Motor neuron (in vitro differentiated cells): ENCODE measurements around the gene MGAT5. TPM values are rescaled to one million over a fixed set of nuclear protein-coding genes. Genes with fewer than 3 reads are reported as not detected.

Experiments used
- ATAC-seq, 8 experiments: fragments of 200-7000 bp; cut with Tn5 transposase; replicated peaks in 6 of 8; 2 replicates each; pipeline ENCODE4 v1.8.0; 2021; ENCODE audit warnings: mild to moderate bottlenecking in 8 of 8, moderate library complexity in 8 of 8
- H3K27ac ChIP-seq, 2 donors: fragments of 250-450 bp; sonication (Bioruptor Pico); 2 replicates each; pipeline ENCODE4 v1.9.0; 2021; ENCODE audit warnings: antibody characterized with exemption in 2 of 2, mild to moderate bottlenecking in 2 of 2, moderate library complexity in 1 of 2
- H3K4me1 ChIP-seq, 2 donors: fragments of 250-450 bp; sonication (Bioruptor Pico); replicated peaks in 1 of 2; 2 replicates each; pipeline ENCODE4 v1.6.1; 2021; ENCODE audit warnings: antibody characterized with exemption in 2 of 2, mild to moderate bottlenecking in 2 of 2, moderate library complexity in 1 of 2
- H3K4me3 ChIP-seq, 5 donors: fragments of 250-450 bp; sonication (Bioruptor Pico); 2 replicates each; pipeline ENCODE4 v1.9.0; 2021; ENCODE audit warnings: antibody characterized with exemption in 5 of 5, mild to moderate bottlenecking in 5 of 5, moderate library complexity in 4 of 5
- WGBS, 10 experiments: fragments of 450-650 bp; shearing (Covaris generic); methylation state at CpG; one replicate each; pipeline ENCODE4 v1.0.0; 2022; 5-methylcytosine and 5-hydroxymethylcytosine counted together
- in situ Hi-C, 9 experiments: fragments of 400-800 bp; cut with MboI; loops; one replicate each; pipeline ENCODE4 v1.15.0; 2021; ENCODE audit warnings: low sequenced_read_pairs in 9 of 9, low pct_unique_long_range_greater_than_20kb in 2 of 9; ENCODE audit not compliant: unreplicated experiment in 9 of 9
- total RNA-seq, 8 experiments: library from RNA; unstranded; fragments of 300-600 nt; gene quantifications; 2 replicates each; pipeline versions ENCODE4 v1.2.3 to v1.2.4, GENCODE V29; 2022

MGAT5 gene
- total RNA-seq, 8 experiments from 2014 or later = 10.3 to 54.4 (median 33.6) TPM

- 50 to 100% (median 94%) methylated on average over 1 of the region's 1 CpG; no CpG with 5 or more reads in 2 of the 10 experiments for WGBS, 10 experiments
- H3K27ac ChIP-seq = no peak overlapping the region
- H3K4me1 ChIP-seq = peaks cover 0 to 15% of the 10 kb centered on the region in 2 donors
- in situ Hi-C loops = loop anchor here in 4 of 9 experiments (25.0 kb wide), 3 partner anchors 120 to 345 kb away; no protein-coding TSS in a partner anchor
- H3K4me3 ChIP-seq = no peak overlapping the region
- ATAC-seq = no peak
Measured at GRCh38 chr2:134232461-134232860, 21.4 kb upstream of the MGAT5 start.

DNA sequence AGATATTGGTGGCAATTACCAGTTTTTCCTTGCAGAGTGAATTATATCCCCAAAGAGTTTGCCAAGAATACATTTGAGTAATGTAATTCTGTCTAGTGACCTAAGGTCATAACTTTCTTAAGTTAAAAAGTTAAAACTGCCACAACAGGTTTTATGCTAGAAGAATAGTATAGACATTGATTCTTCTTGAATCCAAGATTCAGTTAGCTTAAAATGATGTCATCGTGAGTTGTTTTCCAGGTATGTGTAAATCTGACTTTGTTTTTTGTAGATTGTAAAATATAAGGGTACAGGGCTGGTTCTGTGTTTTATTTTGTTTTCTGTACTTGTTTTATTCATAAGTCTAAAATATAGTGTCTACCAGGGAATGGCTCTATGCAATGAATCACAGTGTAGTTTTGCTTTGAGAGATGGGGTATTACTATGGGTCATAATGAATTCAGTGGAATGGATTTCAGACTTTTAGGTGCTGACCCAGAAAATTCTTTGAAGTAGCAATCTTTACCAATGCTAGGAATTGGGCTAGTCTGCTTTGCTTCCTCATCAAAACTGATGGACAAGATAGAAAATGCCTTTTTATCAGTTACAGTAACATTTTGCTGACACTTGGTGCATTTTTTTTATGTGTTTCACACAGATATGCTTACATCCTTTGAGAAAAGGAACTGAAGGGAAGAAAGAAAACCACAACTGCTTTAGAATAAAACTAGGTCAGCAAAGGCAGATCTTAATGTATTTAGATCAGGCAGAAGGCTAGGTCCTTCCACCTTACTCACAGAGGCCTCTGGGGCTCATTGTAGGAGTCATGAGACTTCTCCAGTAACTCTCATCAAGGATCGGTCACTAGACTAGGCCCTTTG lies 20.8 kb upstream of the MGAT5 start:
- H3K4me1 ChIP-seq = peaks cover 0 to 15% of the 10 kb centered on the region in 2 donors
- in situ Hi-C loops = loop anchor here in 4 of 9 experiments (25.0 kb wide), 3 partner anchors 121 to 346 kb away; no protein-coding TSS in a partner anchor
- H3K4me3 ChIP-seq = no peak overlapping the region
- WGBS, 10 experiments = 80 to 100% (median 100%) methylated on average over 1 to 2 of the region's 2 CpGs; no CpG with 5 or more reads in 2 of the 10 experiments
- no peak overlapping the region for H3K27ac ChIP-seq
- ATAC-seq = peak in 1 of 8 experiments; percentile 23

DNA sequence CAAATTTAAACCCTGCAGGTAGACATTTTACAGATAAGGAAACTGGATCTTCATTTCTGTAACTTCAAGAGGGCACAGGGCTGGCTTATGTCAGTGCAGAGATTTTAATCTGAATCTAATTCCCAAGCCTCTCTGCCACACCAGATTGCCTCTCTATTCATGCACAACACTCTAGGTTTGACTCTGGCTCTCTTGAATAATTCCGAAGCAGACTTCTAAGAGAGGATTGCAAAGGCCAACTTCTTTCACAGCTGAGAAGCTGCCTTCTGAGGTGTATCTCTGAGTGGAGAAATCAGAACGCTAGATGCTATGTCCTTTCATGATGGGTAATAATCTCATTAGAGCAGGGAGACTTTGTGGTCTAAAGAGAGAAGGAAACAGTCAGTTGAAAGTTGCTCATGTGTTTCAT lies 20.1 kb upstream of the MGAT5 start:
- Histone ChIP-seq H3K27ac (no peak overlapping the region), H3K4me1 (peaks cover 0 to 15% of the 10 kb centered on the region in 2 donors), H3K4me3 (no peak overlapping the region)
- WGBS, 10 experiments = 67 to 100% (median 94%) methylated on average over 1 to 2 of the region's 2 CpGs; no CpG with 5 or more reads in 5 of the 10 experiments
- in situ Hi-C loops = loop anchor here in 4 of 9 experiments (25.0 kb wide), 3 partner anchors 121 to 346 kb away; no protein-coding TSS in a partner anchor
- ATAC-seq = no peak

DNA sequence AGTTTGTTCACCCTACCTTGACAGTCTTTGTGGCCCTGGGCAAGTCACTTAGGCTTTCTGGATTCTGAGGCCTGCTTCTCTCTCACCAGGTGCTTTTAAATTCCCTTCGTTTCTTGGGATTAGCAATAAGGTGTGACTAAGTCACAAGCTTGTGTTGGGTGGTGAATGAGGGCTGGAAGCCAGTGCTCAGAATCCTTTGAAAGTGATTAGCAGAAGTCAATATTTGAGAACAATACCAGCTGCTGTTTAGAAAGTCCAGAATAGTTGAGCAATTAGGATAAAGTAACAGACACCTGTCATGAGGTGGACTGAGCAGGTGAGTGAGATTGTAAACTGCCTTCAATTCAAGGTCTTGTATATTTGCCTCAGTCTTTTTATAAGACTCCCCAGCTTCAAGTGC lies 19.3 kb upstream of the MGAT5 start:
- in situ Hi-C loops = loop anchor here in 4 of 9 experiments (25.0 kb wide), 3 partner anchors 122 to 347 kb away; no protein-coding TSS in a partner anchor
- 30 to 100% (median 83%) methylated on average over 1 of the region's 1 CpG; no CpG with 5 or more reads in 5 of the 10 experiments for WGBS, 10 experiments
- no peak for ATAC-seq

DNA sequence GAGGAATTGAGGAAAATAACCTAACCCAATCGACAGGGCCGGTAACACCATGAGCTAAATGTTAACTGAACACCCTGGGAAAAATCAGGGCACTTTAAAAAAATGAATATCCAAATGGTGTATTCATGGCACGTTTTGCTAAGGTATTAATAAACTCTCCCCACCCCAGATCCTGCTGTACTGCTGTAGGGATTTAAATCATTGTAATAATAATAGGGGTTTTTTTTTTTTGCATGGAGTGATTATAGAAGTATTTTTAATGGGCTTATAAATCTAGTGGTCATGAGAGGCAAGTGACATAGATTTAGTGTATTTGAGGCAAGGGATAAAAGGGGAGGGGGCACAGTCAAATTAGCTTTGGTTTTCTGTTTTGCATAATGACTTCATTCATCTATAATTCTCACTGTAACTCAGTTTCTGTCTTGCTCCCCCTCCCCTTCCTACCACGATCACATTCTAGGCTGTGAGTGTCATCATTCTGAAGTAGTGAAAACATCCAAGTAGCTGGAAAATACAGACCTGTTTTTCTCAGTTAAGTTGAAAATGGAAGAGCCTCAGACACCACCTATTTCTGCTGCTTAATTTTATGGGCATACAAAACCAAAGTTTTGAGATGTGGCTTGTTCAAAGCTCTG lies 18.2 kb upstream of the MGAT5 start:
- in situ Hi-C loops = loop anchor here in 4 of 9 experiments (25.0 kb wide), 3 partner anchors 123 to 348 kb away; no protein-coding TSS in a partner anchor
- H3K27ac ChIP-seq = no peak overlapping the region
- peaks cover 0 to 20% of the 10 kb centered on the region in 2 donors for H3K4me1 ChIP-seq
- H3K4me3 ChIP-seq = no peak overlapping the region
- WGBS, 10 experiments = 43 to 100% (median 87%) methylated on average over 1 to 4 of the region's 4 CpGs; no CpG with 5 or more reads in 2 of the 10 experiments
- ATAC-seq = peak in 6 of 8 experiments; percentile 36 to 88 (median 61)

More for the DNA sequence above, 19.3 kb upstream of the MGAT5 start:
- Histone ChIP-seq H3K4me3 (no peak overlapping the region), H3K4me1 (peaks cover 0 to 15% of the 10 kb centered on the region in 2 donors), H3K27ac (no peak overlapping the region)

- ATAC-seq = no peak
- Histone ChIP-seq H3K27ac (no peak overlapping the region), H3K4me1 (peaks cover 0 to 21% of the 10 kb centered on the region in 2 donors), H3K4me3 (no peak overlapping the region)
- 80 to 100% (median 95%) methylated on average over 1 to 3 of the region's 3 CpGs; no CpG with 5 or more reads in 7 of the 10 experiments for WGBS, 10 experiments
- in situ Hi-C loops = loop anchor here in 4 of 9 experiments (25.0 kb wide), 3 partner anchors 126 to 351 kb away; no protein-coding TSS in a partner anchor
Measured at GRCh38 chr2:134238371-134238770, 15.5 kb upstream of the MGAT5 start.

DNA sequence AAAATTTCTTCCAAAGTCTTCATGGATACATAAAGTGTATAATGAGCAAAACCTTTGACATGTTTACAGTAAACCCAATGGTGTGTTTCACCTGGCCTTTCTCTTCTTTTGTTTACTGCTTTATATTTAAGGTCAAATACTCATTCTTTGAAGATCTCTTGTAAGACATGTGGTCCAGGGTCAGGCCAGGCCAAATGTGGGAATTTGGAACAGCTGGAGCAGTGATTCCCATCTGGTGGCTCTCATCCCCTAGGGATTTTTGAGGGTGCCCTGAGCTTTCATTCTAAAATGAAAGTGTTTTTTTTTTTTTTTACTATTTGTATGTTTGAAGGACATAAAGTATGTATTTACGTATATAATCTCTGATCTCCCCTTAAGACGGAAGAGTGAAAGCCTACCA lies 13.8 kb upstream of the MGAT5 start:
- H3K4me1 ChIP-seq = peaks cover 5 to 26% of the 10 kb centered on the region in 2 donors
- no peak overlapping the region for H3K27ac ChIP-seq
- ATAC-seq = no peak
- no peak overlapping the region for H3K4me3 ChIP-seq
- 75 to 100% (median 96%) methylated on average over 1 to 2 of the region's 2 CpGs; no CpG with 5 or more reads in 3 of the 10 experiments for WGBS, 10 experiments
- in situ Hi-C loops = loop anchor here in 4 of 9 experiments (25.0 kb wide), 3 partner anchors 128 to 353 kb away; no protein-coding TSS in a partner anchor

GRCh38 chr2:134241911-134242310 lies 12.0 kb upstream of the MGAT5 start:
- no peak overlapping the region for H3K27ac ChIP-seq
- H3K4me3 ChIP-seq = no peak overlapping the region
- WGBS, 10 experiments = 33 to 100% (median 97%) methylated on average over 1 to 2 of the region's 2 CpGs; no CpG with 5 or more reads in 2 of the 10 experiments
- no peak for ATAC-seq
- H3K4me1 ChIP-seq = peaks cover 5 to 15% of the 10 kb centered on the region in 2 donors
- in situ Hi-C loops = loop anchor here in 4 of 9 experiments (25.0 kb wide), 3 partner anchors 130 to 355 kb away; no protein-coding TSS in a partner anchor

- Histone ChIP-seq H3K4me3 (no peak overlapping the region), H3K27ac (no peak overlapping the region), H3K4me1 (peaks cover 5 to 15% of the 10 kb centered on the region in 2 donors)
- no peak for ATAC-seq
- in situ Hi-C loops = loop anchor here in 4 of 9 experiments (25.0 kb wide), 3 partner anchors 131 to 356 kb away; no protein-coding TSS in a partner anchor
- WGBS, 10 experiments = 86 to 100% (median 94%) methylated on average over 1 of the region's 1 CpG; no CpG with 5 or more reads in 6 of the 10 experiments
Measured at GRCh38 chr2:134243244-134243643, 10.6 kb upstream of the MGAT5 start.

GRCh38 chr2:134244086-134244485 lies 9.8 kb upstream of the MGAT5 start:
- Histone ChIP-seq H3K4me3 (no peak overlapping the region), H3K27ac (no peak overlapping the region), H3K4me1 (peaks cover 5 to 15% of the 10 kb centered on the region in 2 donors)
- in situ Hi-C loops = loop anchor here in 4 of 9 experiments (25.0 kb wide), 3 partner anchors 132 to 357 kb away; no protein-coding TSS in a partner anchor
- ATAC-seq = peak in 2 of 8 experiments; percentile 17 to 38
- 17 to 93% (median 78%) methylated on average over 1 to 2 of the region's 2 CpGs for WGBS, 10 experiments

- in situ Hi-C loops = loop anchor here in 4 of 9 experiments (25.0 kb wide), 3 partner anchors 132 to 357 kb away; no protein-coding TSS in a partner anchor
Measured at GRCh38 chr2:134244587-134244986, 9.3 kb upstream of the MGAT5 start.

DNA sequence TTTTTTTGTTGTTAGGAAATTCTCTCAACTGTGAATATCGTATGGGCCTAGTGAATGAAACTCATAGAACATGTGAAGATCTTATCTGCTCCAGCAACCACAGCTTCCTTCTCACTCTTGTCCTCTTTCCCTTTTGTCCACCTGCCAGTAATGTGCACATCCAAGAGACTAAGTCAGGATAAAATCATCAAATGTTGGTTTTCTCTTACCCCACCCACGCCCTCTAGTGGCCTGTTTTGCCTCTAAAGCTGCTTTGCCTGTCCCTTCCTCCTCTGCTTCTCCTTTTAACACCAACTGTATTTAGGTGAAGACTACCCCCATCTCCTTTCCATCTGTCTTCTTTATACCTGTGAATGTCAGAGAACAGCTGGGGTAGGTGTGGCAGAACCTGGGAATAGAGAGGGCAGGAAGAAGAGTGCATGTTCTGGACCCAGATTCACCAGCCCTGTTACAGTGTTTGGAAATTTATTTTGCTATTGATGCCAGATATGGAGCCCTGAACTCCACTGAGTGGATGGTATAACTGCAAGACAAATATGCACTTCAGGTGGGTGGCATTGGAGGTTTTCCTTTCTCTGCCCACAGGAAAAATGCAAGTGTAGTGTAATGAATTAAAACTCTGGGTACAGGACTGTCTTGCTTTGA lies 8.4 kb upstream of the MGAT5 start:
- peak; percentile 35 to 76 (median 62) for ATAC-seq
- Histone ChIP-seq H3K27ac (no peak overlapping the region), H3K4me1 (peaks cover 5 to 12% of the 10 kb centered on the region in 2 donors), H3K4me3 (no peak overlapping the region)
- WGBS, 10 experiments = 0 to 75% (median 8%) methylated on average over 1 to 2 of the region's 2 CpGs; no CpG with 5 or more reads in 4 of the 10 experiments
- in situ Hi-C loops = loop anchor here in 4 of 9 experiments (25.0 kb wide), 3 partner anchors 133 to 358 kb away; no protein-coding TSS in a partner anchor

More at GRCh38 chr2:134244587-134244986, 9.3 kb upstream of the MGAT5 start:
- H3K27ac ChIP-seq = no peak overlapping the region
- ATAC-seq = peak in 3 of 8 experiments; percentile 9 to 46 (median 17)
- 0 to 83% (median 75%) methylated on average over 1 to 3 of the region's 3 CpGs; no CpG with 5 or more reads in 5 of the 10 experiments for WGBS, 10 experiments
- peaks cover 5 to 15% of the 10 kb centered on the region in 2 donors for H3K4me1 ChIP-seq
- no peak overlapping the region for H3K4me3 ChIP-seq
